ENCODE data around the gene NIPAL3. TPM values are rescaled to one million over a fixed set of nuclear protein-coding genes. Genes with fewer than 3 reads are reported as not detected.

Gene NIPAL3
- polyA plus RNA-seq, 1 donor (not counting 4 experiments of a cell fraction or from before 2014, with no cell fraction given) = 30.5 TPM

- no peak for FAIRE-seq
- Histone ChIP-seq H3K4me3 (ENCODE audit: control insufficient read depth in 2 of 3, extremely low read depth in 1 of 3, insufficient read depth in 2 of 3, low read depth in 1 of 3, low read length in 3 of 3) (peak overlapping the region; percentile 11 to 91 (median 23)), H3K4me1 (ENCODE audit: control insufficient read depth, extremely low read depth, insufficient read depth, low read length) (peaks cover 68% of the 10 kb centered on the region), H3K27me3 (ENCODE audit: control insufficient read depth, extremely low read depth, insufficient read depth, low read length) (no peaks in the 10 kb centered on the region), H3K9me3 (ENCODE audit: control insufficient read depth, low read depth, low read length) (no peaks in the 10 kb centered on the region), H3K9me1 (ENCODE audit: control insufficient read depth, extremely low read depth, insufficient read depth, low read length) (peaks cover 2% of the 10 kb centered on the region), H3K79me2 (ENCODE audit: control insufficient read depth, insufficient read depth, low read length) (peaks cover 24% of the 10 kb centered on the region), H2AFZ (ENCODE audit: control insufficient read depth, low read length) (peak overlapping the region; percentile 75), H4K20me1 (ENCODE audit: control insufficient read depth, extremely low read depth, insufficient read depth, low read length) (no peaks in the 10 kb centered on the region), H3K9ac (ENCODE audit: control insufficient read depth, extremely low read depth, insufficient read depth, low read length) (peak overlapping the region; percentile 49), H3K27ac (ENCODE audit: control insufficient read depth, insufficient read depth, low read length) (peak overlapping the region; percentile 51), H3K36me3 (ENCODE audit: control insufficient read depth in 2 of 2, extremely low read depth in 1 of 2, insufficient read depth in 2 of 2, low read length in 2 of 2) (peaks cover 0 to 1% of the 10 kb centered on the region in 2 experiments), H3K4me2 (ENCODE audit: control insufficient read depth, extremely low read depth, insufficient read depth, low read depth, low read length) (peak overlapping the region; percentile 74)
- TF ChIP-seq EZH2 (IDR thresholded peaks at IDR 0.05; ENCODE audit: low read length) = no peak
- TF ChIP-seq CTCF (optimal IDR thresholded peaks at IDR 0.05 in 1 of 3, IDR thresholded peaks at IDR 0.05 in 1 of 3, conservative IDR thresholded peaks at IDR 0.05 in 1 of 3; ENCODE audit: extremely low read depth in 1 of 3, insufficient read depth in 2 of 3, low read length in 3 of 3) = no peak
- no peak for DNase-seq (ENCODE audit: low read depth, low spot score)
- dilution Hi-C loops (cut with MboI; ENCODE audit: extremely low pct_ligation_motif_present, low sequenced_read_pairs) = no loop called here
These were observed 748 bp upstream of the NIPAL3 start for GRCh38 chr1:24414775-24415333.

DNA sequence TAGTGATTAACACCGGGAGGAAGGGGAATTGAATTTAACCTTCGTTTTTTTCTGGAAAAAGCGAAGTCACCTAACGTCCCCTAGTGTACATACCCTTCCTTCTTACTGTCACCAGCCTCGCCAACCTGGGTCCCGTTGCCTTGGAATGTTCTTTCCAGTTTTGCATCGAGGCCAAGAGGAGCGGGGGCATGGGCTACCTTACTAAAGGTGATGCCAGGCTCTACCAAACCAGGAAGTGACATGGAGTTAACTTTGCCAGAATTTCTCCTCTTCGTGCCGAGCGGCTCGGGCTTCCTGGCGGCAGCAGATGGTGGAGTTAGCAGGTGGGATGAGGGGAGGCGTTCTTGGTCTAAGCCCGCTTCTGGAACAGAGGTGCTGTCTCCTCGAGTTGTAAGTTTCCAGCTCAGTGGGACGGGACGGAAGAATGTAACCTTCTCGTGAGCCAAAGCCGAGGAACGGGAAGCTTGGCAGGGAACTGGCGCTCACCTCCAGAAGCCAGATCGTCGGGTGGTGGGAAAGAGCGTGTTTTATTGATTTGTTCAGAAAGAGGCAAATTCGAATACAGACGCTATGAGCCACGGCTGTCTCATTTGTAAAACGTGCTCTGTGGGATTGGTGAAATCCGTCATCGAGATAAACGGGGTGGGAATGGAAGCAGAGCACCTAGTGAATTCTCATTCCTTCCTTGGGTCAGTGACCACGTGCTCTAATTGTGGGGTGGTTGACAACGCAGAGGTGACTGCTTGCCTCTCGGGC lies 486 bp downstream of the NIPAL3 start:
- Histone ChIP-seq H3K4me2 (ENCODE audit: control insufficient read depth, extremely low read depth, insufficient read depth, low read depth, low read length) (peak overlapping the region; percentile 97), H3K9me1 (ENCODE audit: control insufficient read depth, extremely low read depth, insufficient read depth, low read length) (peaks cover 2% of the 10 kb centered on the region), H3K4me3 (ENCODE audit: control insufficient read depth in 2 of 3, extremely low read depth in 1 of 3, insufficient read depth in 2 of 3, low read depth in 1 of 3, low read length in 3 of 3) (peak overlapping the region; percentile 64 to 91 (median 78)), H3K4me1 (ENCODE audit: control insufficient read depth, extremely low read depth, insufficient read depth, low read length) (peaks cover 58% of the 10 kb centered on the region), H4K20me1 (ENCODE audit: control insufficient read depth, extremely low read depth, insufficient read depth, low read length) (no peaks in the 10 kb centered on the region), H2AFZ (ENCODE audit: control insufficient read depth, low read length) (peak overlapping the region; percentile 58), H3K36me3 (ENCODE audit: control insufficient read depth in 2 of 2, extremely low read depth in 1 of 2, insufficient read depth in 2 of 2, low read length in 2 of 2) (peaks cover 1 to 7% of the 10 kb centered on the region in 2 experiments), H3K9me3 (ENCODE audit: control insufficient read depth, low read depth, low read length) (no peaks in the 10 kb centered on the region), H3K27me3 (ENCODE audit: control insufficient read depth, extremely low read depth, insufficient read depth, low read length) (no peaks in the 10 kb centered on the region), H3K27ac (ENCODE audit: control insufficient read depth, insufficient read depth, low read length) (peak overlapping the region; percentile 90), H3K79me2 (ENCODE audit: control insufficient read depth, insufficient read depth, low read length) (peaks cover 24% of the 10 kb centered on the region), H3K9ac (ENCODE audit: control insufficient read depth, extremely low read depth, insufficient read depth, low read length) (peak overlapping the region; percentile 87)
- peak; percentile 55 for FAIRE-seq
- TF ChIP-seq EZH2 (IDR thresholded peaks at IDR 0.05; ENCODE audit: low read length) = no peak
- no peak for TF ChIP-seq CTCF (optimal IDR thresholded peaks at IDR 0.05 in 1 of 3, IDR thresholded peaks at IDR 0.05 in 1 of 3, conservative IDR thresholded peaks at IDR 0.05 in 1 of 3; ENCODE audit: extremely low read depth in 1 of 3, insufficient read depth in 2 of 3, low read length in 3 of 3)
- dilution Hi-C loops (cut with MboI; ENCODE audit: extremely low pct_ligation_motif_present, low sequenced_read_pairs) = no loop called here
- no peak for DNase-seq (ENCODE audit: low read depth, low spot score)

All from keratinocyte (primary cell).